ENCODE data around the gene COL2A1. TPM values are rescaled to one million over a fixed set of nuclear protein-coding genes. Genes with fewer than 3 reads are reported as not detected.

The COL2A1 gene
- total and polyA plus RNA-seq, 4 donors = not detected

DNA sequence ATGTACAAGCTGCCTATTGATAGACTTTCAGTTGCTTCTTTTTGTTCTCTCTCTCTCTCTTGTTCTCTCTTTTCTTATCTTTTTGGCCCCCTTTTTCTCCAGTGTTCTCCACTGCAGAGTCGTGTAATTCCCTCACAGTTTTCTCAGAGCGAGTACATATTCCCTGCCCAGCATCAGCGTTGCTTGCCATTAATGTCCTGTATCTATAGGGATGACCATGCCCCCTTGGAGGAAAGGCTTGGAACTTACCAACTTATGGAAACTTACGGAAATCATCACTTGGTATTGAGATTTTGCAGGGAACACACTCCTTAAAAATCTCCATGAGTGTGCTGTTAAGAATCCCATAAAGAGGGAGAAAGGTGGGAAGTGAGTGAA is 14.3 kb upstream of the COL2A1 start:
- Histone ChIP-seq H3K4me3 (ENCODE audit: low read length in 2 of 2) (no peak overlapping the region), H3K4me1 (ENCODE audit: control insufficient read depth in 1 of 2, insufficient read depth in 2 of 2, low read length in 2 of 2) (no peaks in the 10 kb centered on the region), H3K36me3 (ENCODE audit: control insufficient read depth in 1 of 2, insufficient read depth in 2 of 2, low read length in 1 of 2) (no peaks in the 10 kb centered on the region), H3K9me3 (ENCODE audit: control insufficient read depth, low read length) (peaks cover 1% of the 10 kb centered on the region), H3K27ac (ENCODE audit: low read depth in 1 of 2, low read length in 2 of 2) (no peak overlapping the region), H3K27me3 (ENCODE audit: control insufficient read depth in 1 of 2, insufficient read depth in 2 of 2, low read length in 1 of 2) (no peaks in the 10 kb centered on the region)
- WGBS, 2 donors = 65 to 66% methylated on average over 4 of the region's 4 CpGs
- ATAC-seq (ENCODE audit: low FRiP score) (no peak), DNase-seq (no peak)
- intact Hi-C loops (cut with DNase I) = no loop called here

DNA sequence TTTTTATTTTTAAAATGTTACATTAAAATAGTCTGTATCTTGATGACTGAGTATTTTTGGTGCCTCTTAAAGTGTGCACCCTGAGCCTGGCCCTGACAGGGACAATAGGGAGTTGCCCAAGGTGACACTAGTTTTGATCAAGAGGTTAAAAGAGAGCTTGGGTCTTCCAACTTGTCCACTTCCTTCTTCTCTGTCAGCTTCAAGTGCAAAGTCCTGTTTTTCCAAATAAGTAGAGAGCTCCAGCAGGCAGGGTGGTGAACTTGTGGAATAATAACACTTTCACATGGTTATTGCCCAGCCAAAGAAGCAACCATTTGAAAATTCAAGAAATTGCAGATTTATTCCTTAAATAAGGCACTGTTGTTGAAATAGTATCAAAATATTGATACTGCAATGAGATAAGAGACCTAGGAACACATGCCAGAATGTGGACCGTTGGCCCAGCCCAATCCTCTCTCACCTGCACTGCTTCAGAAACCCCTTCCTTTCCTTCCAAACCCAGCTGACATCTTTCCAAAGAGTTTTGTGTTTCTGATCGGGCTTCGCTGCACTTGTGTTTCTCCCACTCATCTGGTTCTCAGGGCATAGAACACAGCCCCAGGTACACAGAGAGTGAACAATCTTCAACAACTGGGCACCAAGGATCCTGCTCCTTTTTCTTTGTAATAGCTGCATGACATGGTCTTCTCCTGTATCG is 13.8 kb upstream of the COL2A1 start:
- no peaks in the 10 kb centered on the region for H3K27me3 ChIP-seq (ENCODE audit: control insufficient read depth in 1 of 2, insufficient read depth in 2 of 2, low read length in 1 of 2)
- intact Hi-C loops (cut with DNase I) = no loop called here
- H3K4me1 ChIP-seq (ENCODE audit: control insufficient read depth in 1 of 2, insufficient read depth in 2 of 2, low read length in 2 of 2) = no peaks in the 10 kb centered on the region
- H3K27ac ChIP-seq (ENCODE audit: low read depth in 1 of 2, low read length in 2 of 2) = no peak overlapping the region
- 72 to 79% methylated on average over 4 of the region's 4 CpGs for WGBS, 2 donors
- ATAC-seq (ENCODE audit: low FRiP score) (no peak), DNase-seq (no peak)
- H3K36me3 ChIP-seq (ENCODE audit: control insufficient read depth in 1 of 2, insufficient read depth in 2 of 2, low read length in 1 of 2) = no peaks in the 10 kb centered on the region
- no peak overlapping the region for H3K4me3 ChIP-seq (ENCODE audit: low read length in 2 of 2)
- H3K9me3 ChIP-seq (ENCODE audit: control insufficient read depth, low read length) = peaks cover 1% of the 10 kb centered on the region

DNA sequence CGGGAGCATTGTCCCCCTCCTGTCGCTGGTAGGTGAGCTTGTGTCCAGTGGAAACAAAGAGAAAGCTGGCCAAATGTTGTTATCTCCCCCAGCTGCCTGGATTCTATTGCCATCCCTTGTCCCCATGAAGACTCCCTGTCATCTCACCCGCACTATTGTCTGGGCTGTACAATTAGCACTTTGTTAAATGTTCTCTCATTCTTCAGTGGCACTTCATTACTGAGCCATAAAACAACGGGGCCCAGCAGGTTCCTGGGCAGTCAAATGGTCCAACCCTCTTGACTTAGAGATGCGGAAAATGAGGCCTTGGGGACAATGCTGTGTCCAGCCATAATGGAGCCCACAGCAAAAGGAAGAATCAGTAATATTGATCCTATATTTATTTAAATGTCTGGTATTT is 13.2 kb upstream of the COL2A1 start:
- 66 to 67% methylated on average over 5 of the region's 5 CpGs for WGBS, 2 donors

DNA sequence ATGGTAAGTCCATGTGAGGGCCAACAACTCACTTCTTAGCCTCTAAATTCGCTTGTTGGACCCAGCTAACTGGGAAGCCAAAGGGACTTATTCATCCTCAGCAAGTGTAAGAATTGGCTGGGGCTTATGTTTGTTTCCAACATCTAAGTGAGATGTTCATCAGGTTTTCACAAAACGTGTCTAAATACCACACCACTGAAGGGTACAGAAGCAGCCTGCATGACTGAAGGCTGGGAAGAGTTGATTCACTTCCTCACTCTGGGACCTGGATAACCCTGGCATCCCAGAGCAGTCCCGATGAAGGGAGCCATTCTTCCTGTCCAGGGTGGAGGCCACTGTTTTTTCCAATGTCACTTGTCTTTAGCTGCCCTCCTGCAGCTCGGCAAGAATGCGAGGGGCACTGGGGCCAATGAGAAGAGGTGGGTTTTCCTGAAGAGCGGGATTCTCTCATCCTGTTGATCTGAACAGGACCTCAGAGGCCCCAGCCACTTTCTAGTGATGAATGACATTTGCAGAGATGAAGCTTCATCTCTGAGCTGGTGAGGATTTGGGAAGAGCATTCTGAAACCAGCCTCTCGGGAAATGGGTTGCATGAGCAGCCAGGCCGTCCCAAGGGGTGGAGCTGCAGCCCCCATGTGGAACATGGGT is 12.2 kb upstream of the COL2A1 start:
- intact Hi-C loops (cut with DNase I) = no loop called here
- Histone ChIP-seq H3K4me3 (ENCODE audit: low read length in 2 of 2) (no peak overlapping the region), H3K27me3 (ENCODE audit: control insufficient read depth in 1 of 2, insufficient read depth in 2 of 2, low read length in 1 of 2) (no peaks in the 10 kb centered on the region), H3K36me3 (ENCODE audit: control insufficient read depth in 1 of 2, insufficient read depth in 2 of 2, low read length in 1 of 2) (no peaks in the 10 kb centered on the region), H3K4me1 (ENCODE audit: control insufficient read depth in 1 of 2, insufficient read depth in 2 of 2, low read length in 2 of 2) (no peaks in the 10 kb centered on the region), H3K9me3 (ENCODE audit: control insufficient read depth, low read length) (no peaks in the 10 kb centered on the region), H3K27ac (ENCODE audit: low read depth in 1 of 2, low read length in 2 of 2) (no peak overlapping the region)
- DNase-seq = no peak
- ATAC-seq (ENCODE audit: low FRiP score) = no peak
- 63 to 69% methylated on average over 8 of the region's 8 CpGs for WGBS, 2 donors

More for the DNA sequence above, 13.2 kb upstream of the COL2A1 start:
- Histone ChIP-seq H3K4me1 (ENCODE audit: control insufficient read depth in 1 of 2, insufficient read depth in 2 of 2, low read length in 2 of 2) (no peaks in the 10 kb centered on the region), H3K27me3 (ENCODE audit: control insufficient read depth in 1 of 2, insufficient read depth in 2 of 2, low read length in 1 of 2) (no peaks in the 10 kb centered on the region), H3K36me3 (ENCODE audit: control insufficient read depth in 1 of 2, insufficient read depth in 2 of 2, low read length in 1 of 2) (no peaks in the 10 kb centered on the region), H3K4me3 (ENCODE audit: low read length in 2 of 2) (no peak overlapping the region), H3K27ac (ENCODE audit: low read depth in 1 of 2, low read length in 2 of 2) (no peak overlapping the region), H3K9me3 (ENCODE audit: control insufficient read depth, low read length) (no peaks in the 10 kb centered on the region)
- intact Hi-C loops (cut with DNase I) = no loop called here
- no peak for DNase-seq
- no peak for ATAC-seq (ENCODE audit: low FRiP score)

DNA sequence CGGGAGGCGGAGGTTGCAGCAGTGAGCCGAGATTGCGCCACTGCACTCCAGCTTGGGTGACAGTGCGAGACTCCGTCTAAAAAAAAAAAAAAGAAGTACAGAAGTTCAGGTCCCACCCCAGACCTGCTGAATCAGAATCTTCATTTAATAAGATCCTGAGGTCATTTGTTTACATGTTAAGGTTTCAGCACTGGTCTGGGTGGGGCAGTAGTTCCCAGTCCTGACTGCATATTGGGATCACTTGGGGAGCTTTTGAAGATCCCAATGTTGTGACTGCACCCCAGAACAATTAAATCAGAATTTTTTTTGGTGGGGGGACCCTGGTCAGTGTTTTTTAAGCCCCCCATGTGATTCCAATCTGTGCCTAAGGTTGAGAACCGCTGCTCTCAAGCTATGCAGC is 11.7 kb upstream of the COL2A1 start:
- intact Hi-C loops (cut with DNase I) = no loop called here
- no peaks in the 10 kb centered on the region for H3K36me3 ChIP-seq (ENCODE audit: control insufficient read depth in 1 of 2, insufficient read depth in 2 of 2, low read length in 1 of 2)
- no peak overlapping the region for H3K27ac ChIP-seq (ENCODE audit: low read depth in 1 of 2, low read length in 2 of 2)
- no peaks in the 10 kb centered on the region for H3K9me3 ChIP-seq (ENCODE audit: control insufficient read depth, low read length)
- ATAC-seq (ENCODE audit: low FRiP score) = no peak
- DNase-seq = no peak
- H3K4me1 ChIP-seq (ENCODE audit: control insufficient read depth in 1 of 2, insufficient read depth in 2 of 2, low read length in 2 of 2) = no peaks in the 10 kb centered on the region
- no peak overlapping the region for H3K4me3 ChIP-seq (ENCODE audit: low read length in 2 of 2)
- H3K27me3 ChIP-seq (ENCODE audit: control insufficient read depth in 1 of 2, insufficient read depth in 2 of 2, low read length in 1 of 2) = peaks cover 0 to 1% of the 10 kb centered on the region in 2 donors
- WGBS, 2 donors = 90% methylated on average over 7 of the region's 7 CpGs

DNA sequence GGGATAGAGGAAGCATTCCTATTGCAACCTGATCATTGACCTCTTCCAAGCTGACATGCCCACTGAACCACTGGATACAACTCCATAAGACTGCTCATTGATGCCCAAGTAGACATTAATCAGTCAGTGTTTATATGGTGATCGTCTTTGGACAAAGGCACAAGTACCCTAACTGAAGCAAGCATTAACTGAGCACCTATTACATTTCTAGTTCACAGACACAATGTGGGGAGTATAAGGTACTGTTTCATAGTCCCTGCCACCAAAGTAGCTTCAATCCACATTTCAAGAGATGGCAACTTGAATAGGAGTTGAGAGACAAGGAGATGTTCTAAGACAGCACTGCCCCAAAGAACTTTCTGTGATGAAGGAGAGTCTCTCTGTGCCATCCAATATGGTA is 10.9 kb upstream of the COL2A1 start:
- 52 to 54% methylated on average over 1 of the region's 1 CpG for WGBS, 2 donors
- ATAC-seq (ENCODE audit: low FRiP score) = no peak
- Histone ChIP-seq H3K36me3 (ENCODE audit: control insufficient read depth in 1 of 2, insufficient read depth in 2 of 2, low read length in 1 of 2) (no peaks in the 10 kb centered on the region), H3K4me1 (ENCODE audit: control insufficient read depth in 1 of 2, insufficient read depth in 2 of 2, low read length in 2 of 2) (no peaks in the 10 kb centered on the region), H3K27ac (ENCODE audit: low read depth in 1 of 2, low read length in 2 of 2) (no peak overlapping the region), H3K4me3 (ENCODE audit: low read length in 2 of 2) (no peak overlapping the region), H3K9me3 (ENCODE audit: control insufficient read depth, low read length) (no peaks in the 10 kb centered on the region), H3K27me3 (ENCODE audit: control insufficient read depth in 1 of 2, insufficient read depth in 2 of 2, low read length in 1 of 2) (peaks cover 0 to 1% of the 10 kb centered on the region in 2 donors)
- no peak for DNase-seq
- intact Hi-C loops (cut with DNase I) = no loop called here

DNA sequence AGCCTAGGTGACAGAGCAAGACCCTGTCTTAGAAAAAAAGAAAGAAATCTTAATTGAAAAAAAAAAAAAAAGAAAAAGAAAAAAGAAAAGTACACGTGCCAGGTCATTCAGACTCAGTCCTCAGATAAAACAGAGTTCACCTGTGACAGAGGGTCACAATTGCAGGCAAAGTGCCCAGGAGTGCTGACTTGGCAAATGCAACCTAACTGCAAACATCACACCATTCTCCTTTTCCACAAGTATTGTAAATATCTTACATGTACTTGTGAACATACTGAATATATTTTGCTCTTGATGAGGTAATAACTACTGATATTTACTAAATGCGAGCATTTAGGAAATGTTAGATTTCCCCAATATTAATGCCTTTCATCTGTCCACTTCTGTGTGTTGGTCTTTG is 9.0 kb upstream of the COL2A1 start:
- Histone ChIP-seq H3K36me3 (ENCODE audit: control insufficient read depth in 1 of 2, insufficient read depth in 2 of 2, low read length in 1 of 2) (no peaks in the 10 kb centered on the region), H3K27ac (ENCODE audit: low read depth in 1 of 2, low read length in 2 of 2) (no peak overlapping the region), H3K4me1 (ENCODE audit: control insufficient read depth in 1 of 2, insufficient read depth in 2 of 2, low read length in 2 of 2) (no peaks in the 10 kb centered on the region), H3K4me3 (ENCODE audit: low read length in 2 of 2) (no peak overlapping the region), H3K27me3 (ENCODE audit: control insufficient read depth in 1 of 2, insufficient read depth in 2 of 2, low read length in 1 of 2) (peaks cover 0 to 1% of the 10 kb centered on the region in 2 donors), H3K9me3 (ENCODE audit: control insufficient read depth, low read length) (no peaks in the 10 kb centered on the region)
- DNase-seq (no peak), ATAC-seq (ENCODE audit: low FRiP score) (no peak)
- WGBS, 2 donors = 68% methylated on average over 2 of the region's 2 CpGs
- intact Hi-C loops (cut with DNase I) = no loop called here

DNA sequence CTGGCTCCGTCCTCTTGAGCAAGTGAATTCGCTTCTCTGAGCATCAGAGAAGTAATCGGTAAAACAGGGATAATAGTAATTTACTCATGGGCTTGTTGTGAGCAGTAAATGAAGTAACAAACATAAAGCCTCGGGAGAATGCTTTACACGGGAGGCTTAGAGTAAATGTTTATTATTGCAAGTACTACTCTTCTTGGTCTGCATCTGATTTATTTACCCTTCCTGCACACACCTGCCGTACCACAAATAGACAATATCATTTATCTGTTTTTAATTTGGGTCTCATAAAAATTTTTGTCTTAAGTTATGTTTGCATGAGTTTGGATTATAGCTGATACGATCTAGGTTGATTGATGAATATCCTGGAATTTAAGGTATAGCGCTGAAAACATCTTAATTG is 7.8 kb upstream of the COL2A1 start:
- H3K27me3 ChIP-seq (ENCODE audit: control insufficient read depth in 1 of 2, insufficient read depth in 2 of 2, low read length in 1 of 2) = peaks cover 0 to 1% of the 10 kb centered on the region in 2 donors
- no peaks in the 10 kb centered on the region for H3K36me3 ChIP-seq (ENCODE audit: control insufficient read depth in 1 of 2, insufficient read depth in 2 of 2, low read length in 1 of 2)
- ATAC-seq (ENCODE audit: low FRiP score) (no peak), DNase-seq (no peak)
- H3K9me3 ChIP-seq (ENCODE audit: control insufficient read depth, low read length) = no peaks in the 10 kb centered on the region
- H3K4me1 ChIP-seq (ENCODE audit: control insufficient read depth in 1 of 2, insufficient read depth in 2 of 2, low read length in 2 of 2) = no peaks in the 10 kb centered on the region
- intact Hi-C loops (cut with DNase I) = no loop called here
- WGBS, 2 donors = 68 to 71% methylated on average over 8 of the region's 8 CpGs
- H3K4me3 ChIP-seq (ENCODE audit: low read length in 2 of 2) = no peak overlapping the region
- no peak overlapping the region for H3K27ac ChIP-seq (ENCODE audit: low read depth in 1 of 2, low read length in 2 of 2)

DNA sequence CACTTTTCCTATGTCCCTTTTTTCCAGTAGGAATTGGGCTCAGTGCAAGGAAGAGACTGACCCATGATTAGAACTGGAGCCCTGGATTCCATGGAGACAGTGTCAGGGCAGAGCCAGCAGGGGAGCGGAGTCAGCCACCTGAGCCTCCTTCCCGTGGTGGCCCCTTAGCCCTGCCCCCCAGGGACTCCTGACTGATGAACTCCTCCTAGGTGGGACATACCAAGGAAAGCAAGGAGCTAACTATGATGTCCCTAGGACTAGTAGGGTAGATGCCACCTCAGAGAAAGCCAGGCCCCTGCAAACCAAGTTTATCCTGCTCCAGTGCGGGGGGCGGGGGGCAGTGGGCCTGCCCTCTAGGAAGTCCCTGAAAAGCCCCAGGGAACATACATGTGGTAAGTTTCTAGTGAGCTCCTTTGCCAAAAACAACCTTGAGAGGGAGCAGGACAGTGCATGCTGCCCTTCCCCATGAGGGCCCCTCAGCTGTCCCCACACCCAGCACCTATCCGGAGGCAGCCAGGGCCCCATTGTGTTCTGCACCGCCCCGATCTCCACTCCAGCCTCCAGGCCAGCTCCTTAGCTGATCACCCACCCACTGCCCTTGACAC is 6.2 kb upstream of the COL2A1 start:
- H3K36me3 ChIP-seq (ENCODE audit: control insufficient read depth in 1 of 2, insufficient read depth in 2 of 2, low read length in 1 of 2) = no peaks in the 10 kb centered on the region
- no peak for DNase-seq
- WGBS, 2 donors = 70 to 71% methylated on average over 7 of the region's 7 CpGs
- no peak for ATAC-seq (ENCODE audit: low FRiP score)
- H3K27me3 ChIP-seq (ENCODE audit: control insufficient read depth in 1 of 2, insufficient read depth in 2 of 2, low read length in 1 of 2) = peaks cover 0 to 1% of the 10 kb centered on the region in 2 donors
- H3K4me1 ChIP-seq (ENCODE audit: control insufficient read depth in 1 of 2, insufficient read depth in 2 of 2, low read length in 2 of 2) = no peaks in the 10 kb centered on the region
- H3K4me3 ChIP-seq (ENCODE audit: low read length in 2 of 2) = no peak overlapping the region
- intact Hi-C loops (cut with DNase I) = no loop called here
- no peak overlapping the region for H3K27ac ChIP-seq (ENCODE audit: low read depth in 1 of 2, low read length in 2 of 2)
- H3K9me3 ChIP-seq (ENCODE audit: control insufficient read depth, low read length) = no peaks in the 10 kb centered on the region

All from aorta (tissue), 5 donors.